Stimulated activated CD4-positive, alpha-beta T cell treated with anti-CD3 and anti-CD28 coated beads, TNF-alpha, amount 100 ng/mL, for 24 hours (primary cell): ENCODE data around the gene RUVBL2.
"Not testable (repeated sequence)": the region's sequence is repeated elsewhere in the genome, so short reads cannot be mapped to it uniquely, and the experiment has no call there.

ENCODE experiments used
- DNase-seq, 3 experiments: peaks; one replicate each; pipeline ENCODE4 v3.0.0-alpha.2; 2020; ENCODE audit warnings: low read depth in 3 of 3

RUVBL2 gene

DNA sequence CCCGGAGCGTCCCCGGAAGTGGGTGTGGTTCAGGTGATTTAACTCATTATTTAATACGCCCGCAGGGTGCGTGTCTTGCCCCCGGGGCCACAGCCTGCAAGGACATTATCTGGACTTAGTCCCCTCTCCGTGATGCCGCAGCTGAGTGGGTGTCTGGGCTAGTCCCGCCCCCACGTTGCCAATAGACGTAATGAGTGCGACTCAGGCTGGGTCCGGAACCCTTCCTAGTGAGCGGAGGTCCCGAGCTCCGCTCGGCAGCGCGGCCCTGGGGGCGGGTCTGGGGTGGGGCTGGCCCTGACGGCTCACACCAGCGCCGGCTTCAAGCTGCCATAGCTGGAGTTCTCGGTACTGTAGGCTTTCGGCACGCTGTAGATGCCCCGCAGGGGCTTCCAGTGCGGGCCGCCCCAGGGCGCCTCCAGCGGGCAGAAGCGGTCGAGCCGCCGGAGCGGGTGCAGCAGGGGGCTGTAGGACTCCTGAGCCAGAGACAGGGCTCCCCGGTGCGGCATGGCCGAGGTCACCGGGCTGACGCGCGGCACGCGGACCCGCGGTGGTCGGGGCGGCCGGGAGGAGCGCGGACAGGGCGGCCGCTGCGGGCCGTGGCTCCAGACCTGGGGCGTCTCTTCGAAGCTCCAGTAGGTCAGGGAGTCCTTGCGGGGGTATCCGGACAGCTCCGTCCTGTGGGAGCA lies 24.1 kb downstream of the RUVBL2 start:
- peak; percentile 28 to 61 (median 29) for DNase-seq

DNA sequence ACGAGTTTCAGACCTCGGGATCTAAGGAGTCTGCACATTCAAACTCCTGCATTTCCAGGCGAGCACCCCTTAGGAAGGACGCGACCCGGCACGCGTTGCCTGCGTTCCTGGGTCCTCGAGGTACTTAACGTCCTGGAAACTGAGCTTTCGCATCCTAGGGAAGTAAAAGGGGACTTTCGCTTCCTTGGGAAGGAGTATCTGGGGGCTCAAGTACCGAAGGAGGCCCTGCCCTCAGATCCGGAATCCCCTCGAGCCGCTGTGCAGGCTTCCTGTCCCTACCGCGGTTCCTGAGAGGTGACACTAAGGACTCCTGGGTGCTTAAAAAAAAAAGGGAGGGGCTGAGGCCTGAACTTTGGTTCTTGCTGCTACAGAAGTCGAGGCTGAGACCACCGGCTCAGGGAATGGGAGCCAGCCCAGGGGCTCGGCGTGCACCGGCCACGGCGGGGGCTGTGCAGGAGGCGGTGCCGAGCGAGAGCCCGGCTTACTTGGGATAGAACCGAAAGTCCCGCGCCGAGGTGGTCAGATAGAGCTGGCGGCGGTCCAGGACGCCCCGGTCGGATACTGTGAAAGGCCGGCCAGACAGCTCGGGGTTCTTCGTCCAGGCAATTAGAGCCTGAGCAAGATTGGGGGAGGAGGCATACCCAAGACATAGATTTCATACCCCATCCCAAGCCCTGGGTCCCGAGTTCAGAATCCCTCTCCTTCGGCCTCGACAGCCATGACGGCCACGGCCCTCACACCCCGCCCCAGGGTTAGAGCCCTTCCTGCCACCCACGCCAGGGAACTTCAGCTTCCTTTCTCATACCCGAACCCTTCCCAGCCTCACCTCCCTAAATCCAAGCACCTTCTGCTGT lies 24.9 kb downstream of the RUVBL2 start:
- not testable (repeated sequence) for DNase-seq

DNA sequence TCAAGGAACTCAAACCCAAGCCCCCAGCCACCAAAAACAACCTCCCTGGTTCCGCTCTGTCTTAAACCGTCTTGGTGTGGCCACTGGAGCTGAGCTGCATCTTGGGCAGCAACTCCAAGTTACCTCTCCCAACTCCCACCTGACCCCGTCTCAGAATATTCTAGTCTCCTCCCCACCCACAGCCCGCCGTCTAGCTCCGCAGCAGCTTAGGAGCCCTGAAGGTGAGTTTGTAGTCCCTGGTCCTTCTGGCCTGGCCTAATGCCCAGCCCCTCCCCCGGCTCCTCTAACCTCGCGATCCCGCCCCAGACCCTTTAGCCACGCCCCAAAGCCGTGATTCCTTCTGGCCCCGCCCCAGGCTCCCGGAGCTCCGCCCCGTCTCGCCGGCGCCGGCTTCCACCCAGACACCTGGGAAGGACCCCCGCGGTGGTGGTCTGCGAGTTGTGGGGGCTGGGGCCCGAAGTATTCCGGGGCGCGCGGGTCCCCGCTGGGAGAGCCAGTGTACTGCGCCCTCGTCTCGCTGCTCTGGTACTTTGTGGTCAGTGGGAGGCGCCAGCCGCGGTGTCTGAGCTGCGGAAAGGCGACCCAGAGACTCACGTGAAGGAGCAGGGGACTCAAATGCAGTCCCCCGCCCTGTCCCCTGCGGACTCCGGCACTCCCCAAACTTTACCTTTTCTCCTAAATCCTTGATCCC lies 25.7 kb downstream of the RUVBL2 start:
- DNase-seq = peak in 2 of 3 experiments; percentile 40 to 67

DNA sequence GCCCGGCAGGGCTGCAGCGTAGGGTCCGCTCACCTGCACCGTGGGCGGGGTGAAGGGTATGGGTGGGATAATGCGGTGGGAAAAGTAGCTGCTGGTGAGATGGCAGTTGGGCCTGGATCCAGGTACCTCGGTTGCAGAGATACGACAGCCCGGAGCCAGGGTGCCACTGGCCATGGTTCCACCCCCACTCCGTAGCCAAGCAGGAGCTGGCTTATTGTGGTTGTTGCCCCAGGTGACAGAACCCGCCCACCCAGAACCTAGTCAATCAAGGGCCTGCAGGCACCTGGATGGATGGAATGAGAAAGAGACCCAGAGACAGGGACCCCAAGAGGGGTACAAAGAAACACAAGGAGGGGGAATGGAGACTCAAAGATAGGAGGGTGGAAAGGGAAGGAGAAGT lies 26.7 kb downstream of the RUVBL2 start:
- DNase-seq = no peak

DNA sequence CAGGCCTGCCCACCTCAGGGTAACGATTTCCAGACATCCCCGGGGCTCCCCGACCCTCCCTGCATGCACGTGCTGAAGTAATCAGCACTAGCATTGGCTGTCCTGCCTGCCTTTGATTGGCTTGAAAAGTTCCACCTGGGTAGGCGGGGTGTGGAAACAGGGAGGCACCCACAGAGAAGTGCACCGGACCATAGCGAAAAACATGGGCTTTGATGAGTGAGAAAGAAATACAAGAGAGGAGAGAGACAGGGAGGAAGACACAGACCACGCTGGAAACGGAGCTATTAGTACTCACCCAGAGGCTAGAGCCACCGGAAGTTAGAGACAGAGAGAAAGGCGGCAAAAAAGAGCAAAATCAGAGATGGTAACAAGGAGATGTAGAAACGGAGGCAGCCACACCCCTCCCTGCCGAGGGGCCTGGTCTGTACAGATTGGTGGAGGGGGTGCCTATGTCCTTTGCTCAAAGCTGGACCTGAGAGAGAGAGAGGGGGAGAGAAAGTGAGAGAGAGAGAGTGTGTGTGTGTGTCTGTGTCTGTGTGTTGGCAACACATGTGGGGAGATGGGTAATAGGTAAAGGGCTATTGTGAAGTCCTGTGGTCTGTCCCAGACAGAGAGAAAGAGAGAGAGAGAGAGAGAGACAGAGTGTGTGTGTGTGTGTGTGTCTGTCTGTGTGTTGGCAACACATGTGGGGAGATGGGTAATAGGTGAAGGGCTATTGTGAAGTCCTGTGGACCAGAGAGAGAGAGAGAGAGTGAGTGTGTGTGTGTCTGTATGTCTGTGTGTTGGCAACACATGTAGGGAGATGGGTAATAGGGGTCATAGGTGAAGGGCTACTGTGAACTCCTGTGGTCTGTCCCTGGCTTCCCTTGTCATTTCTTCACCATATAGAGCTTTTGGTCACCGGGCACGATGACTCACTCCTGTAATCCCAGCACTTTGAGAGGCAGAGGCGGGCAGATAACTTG lies 27.5 kb downstream of the RUVBL2 start:
- no peak for DNase-seq

DNA sequence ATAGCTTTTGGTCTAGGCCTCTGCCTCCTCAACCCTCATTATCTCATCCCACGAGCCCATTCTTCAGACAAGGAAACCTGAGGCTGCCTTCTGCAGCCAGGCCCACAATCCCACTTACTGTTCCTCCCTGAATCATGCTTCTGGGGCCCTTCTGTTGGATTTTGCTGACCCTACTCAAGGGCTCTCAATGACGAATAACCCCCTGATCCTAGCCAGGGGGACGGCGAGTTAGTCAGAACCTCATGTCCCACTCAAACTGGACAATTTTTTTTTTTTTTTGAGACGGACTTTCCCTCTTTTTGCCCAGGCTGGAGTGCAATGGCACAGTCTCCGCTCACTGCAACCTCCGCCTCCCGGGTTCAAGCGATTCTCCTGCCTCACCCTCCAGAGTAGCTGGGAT lies 28.4 kb downstream of the RUVBL2 start:
- DNase-seq = no peak

DNA sequence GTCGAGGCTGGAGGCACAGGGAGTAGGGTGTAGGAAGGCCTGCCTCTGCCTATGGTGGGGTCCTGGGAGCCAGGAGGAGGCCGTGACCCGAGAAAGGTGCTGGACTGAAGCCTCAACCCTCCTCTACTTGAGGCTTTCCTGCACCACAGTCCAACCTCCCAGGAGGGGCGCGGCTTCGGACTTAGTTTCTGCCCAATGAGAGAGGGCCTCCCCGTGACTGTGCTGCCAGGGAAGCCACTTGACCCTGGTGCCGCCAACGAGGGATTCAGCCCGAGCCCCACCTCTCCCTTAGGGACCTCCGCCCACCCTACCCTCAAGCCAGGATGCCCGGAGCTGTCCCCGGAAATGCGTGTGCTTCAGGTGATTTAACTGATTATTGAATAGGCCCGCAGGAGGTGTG lies 30.5 kb downstream of the RUVBL2 start, which contains the start of gene CGB3:
Gene CGB3, minus strand, starts transcription at position 101 of the 400 bp plus-strand sequence. CDS start 362 bp downstream, outside the sequence.
- not testable (repeated sequence) for DNase-seq

DNA sequence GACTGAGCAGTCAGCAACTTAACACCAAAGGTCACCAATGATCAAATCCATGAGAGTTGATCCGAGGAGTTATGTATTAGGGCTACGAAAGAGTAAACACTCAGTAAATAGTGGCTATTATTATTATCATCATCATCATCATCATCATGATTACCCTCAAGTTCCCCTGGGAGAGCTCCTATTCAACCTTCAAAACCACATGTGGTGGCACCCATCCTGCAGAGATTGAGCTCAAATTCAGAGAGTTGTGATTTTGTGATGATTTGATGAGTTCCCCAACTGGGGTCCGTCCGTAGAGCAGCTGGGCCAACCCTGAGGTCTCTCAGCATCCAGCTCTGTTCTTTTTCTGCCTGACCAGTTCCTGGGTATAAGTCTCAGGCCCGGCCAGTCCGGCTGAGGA lies 31.4 kb downstream of the RUVBL2 start:
- not testable (repeated sequence) for DNase-seq

DNA sequence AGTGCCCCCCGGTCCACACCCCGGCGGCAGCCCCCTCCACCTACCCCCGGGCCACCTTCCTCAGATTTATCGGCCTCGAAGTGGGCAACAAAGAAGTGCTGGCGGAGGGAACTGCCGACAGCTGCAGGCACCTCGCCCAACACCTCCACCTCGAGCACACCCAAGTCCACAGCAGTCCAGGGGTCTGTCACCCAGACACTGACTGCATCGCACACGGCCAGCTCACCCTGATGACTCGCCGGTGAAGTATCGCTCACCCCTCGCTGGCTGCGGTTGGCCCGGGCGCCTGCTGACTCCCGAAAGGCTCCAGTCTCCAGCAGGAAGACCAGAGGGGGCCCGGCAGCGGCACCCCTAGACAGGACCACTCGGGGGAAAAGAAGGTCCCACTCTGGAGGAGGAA lies 31.9 kb downstream of the RUVBL2 start:
- DNase-seq = not testable (repeated sequence)

DNA sequence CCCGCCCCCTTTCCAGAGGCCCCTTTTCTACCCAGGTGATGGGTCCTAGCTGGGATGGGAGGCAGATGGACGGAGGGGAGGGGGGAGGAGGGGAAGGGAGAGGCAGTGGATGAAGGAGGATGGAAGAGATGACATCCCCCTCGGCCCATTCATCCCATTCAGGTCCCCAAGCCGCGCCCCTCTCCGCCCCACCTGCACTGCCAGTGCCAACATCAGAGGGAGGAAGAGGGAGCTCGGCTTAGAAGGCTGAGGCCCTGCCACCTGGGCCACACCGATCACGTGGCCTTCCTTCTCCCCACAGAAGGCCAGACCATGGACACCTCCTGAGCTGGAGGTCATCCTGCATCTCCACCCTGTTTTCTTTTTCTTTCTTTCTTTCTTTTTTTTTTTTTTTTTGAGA lies 35.0 kb downstream of the RUVBL2 start:
- not testable (repeated sequence) for DNase-seq

DNA sequence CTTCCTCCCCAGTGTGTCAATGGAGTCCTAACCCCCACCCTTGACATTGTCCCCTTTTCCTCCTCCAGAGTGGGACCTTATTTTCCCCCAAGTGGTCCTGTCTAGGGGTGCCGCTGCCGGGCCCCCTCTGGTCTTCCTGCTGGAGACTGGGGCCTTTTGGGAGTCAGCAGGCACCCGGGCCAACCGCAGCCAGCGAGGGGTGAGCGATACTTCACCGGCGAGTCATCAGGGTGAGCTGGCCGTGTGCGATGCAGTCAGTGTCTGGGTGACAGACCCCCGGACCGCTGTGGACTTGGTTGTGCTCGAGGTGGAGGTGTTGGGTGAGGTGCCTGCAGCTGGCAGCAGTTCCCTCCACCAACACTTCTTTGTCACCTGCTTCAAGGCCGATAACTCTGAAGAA lies 36.1 kb downstream of the RUVBL2 start:
- DNase-seq = not testable (repeated sequence)

DNA sequence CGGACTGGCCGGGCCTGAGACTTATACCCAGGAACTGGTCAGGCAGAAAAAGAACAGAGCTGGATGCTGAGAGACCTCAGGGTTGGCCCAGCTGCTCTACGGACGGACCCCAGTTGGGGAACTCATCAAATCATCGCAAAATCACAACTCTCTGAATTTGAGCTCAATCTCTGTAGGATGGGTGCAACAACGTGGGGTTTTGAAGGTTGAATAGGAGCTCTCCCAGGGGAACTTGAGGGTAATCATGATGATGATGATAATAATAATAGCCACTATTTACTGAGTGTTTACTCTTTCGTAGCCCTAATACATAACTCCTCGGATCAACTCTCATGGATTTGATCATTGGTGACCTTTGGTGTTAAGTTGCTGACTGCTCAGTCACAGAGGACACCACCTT lies 36.6 kb downstream of the RUVBL2 start:
- not testable (repeated sequence) for DNase-seq

DNA sequence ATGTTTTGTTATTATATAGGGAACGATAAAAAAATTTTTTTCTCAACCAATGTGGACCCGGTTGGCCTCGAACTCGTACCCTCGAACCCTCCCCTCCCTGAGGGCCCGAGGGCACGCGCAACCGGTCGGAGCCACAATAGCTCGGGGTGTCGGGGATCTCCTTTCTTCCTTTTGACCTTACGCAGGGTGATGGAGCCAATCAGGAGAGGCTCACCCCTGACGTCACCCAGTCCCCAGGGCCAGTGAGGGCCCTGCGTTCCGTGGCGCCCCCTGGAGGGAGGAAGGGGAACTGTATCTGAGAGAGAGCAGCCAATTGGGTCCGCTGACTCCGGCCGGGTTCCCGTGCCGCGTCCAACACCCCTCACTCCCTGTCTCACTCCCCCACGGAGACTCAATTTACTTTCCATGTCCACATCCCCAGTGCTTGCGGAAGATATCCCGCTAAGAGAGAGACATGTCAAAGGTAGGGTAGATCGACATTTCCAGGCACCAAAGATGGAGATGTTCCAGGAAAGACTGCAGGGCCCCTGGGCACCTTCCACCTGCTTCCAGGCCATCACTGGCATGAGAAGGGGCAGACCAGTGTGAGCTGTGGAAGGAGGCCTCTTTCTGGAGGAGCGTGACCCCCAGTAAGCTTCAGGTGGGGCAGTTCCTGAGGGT lies 38.1 kb downstream of the RUVBL2 start, which contains the start of gene CGB2:
Gene CGB2, plus strand, starts transcription at position 249 of the 660 bp plus-strand sequence. Its CDS starts 206 bp downstream, at position 455.
- DNase-seq = peak in 2 of 3 experiments; percentile 27 to 77

DNA sequence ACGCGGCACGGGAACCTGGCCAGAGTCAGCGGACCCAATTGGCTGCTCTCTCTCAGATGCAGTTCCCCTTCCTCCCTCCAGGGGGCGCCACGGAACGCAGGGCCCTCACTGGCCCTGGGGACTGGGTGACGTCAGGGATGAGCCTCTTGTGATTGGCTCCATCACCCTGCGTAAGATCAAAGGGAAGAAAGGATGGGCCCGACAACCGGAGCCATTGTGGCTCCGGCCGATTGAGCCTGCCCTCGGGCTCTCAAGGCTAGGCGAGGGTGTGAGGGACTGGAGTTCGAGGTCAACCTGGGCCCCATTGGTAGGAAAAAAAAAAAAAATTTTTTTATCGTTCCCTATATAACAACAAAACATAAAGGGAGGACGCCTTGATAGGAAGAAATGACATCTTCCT lies 43.1 kb downstream of the RUVBL2 start, which contains the start of gene CGB1:
Gene CGB1, minus strand, starts transcription at position 81 of the 400 bp plus-strand sequence. CDS start 184 bp downstream, outside the sequence.
- peak in 1 of 3 experiments; percentile 53 for DNase-seq

DNA sequence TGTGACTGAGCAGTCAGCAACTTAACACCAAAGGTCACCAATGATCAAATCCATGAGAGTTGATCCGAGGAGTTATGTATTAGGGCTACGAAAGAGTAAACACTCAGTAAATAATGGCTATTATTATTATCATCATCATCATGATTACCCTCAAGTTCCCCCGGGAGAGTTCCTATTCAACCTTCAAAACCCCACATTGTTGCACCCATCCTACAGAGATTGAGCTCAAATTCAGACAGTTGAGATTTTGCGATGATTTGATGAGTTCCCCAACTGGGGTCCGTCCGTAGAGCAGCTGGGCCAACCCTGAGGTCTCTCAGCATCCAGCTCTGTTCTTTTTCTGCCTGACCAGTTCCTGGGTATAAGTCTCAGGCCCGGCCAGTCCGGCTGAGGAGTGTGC lies 44.4 kb downstream of the RUVBL2 start:
- not testable (repeated sequence) for DNase-seq

DNA sequence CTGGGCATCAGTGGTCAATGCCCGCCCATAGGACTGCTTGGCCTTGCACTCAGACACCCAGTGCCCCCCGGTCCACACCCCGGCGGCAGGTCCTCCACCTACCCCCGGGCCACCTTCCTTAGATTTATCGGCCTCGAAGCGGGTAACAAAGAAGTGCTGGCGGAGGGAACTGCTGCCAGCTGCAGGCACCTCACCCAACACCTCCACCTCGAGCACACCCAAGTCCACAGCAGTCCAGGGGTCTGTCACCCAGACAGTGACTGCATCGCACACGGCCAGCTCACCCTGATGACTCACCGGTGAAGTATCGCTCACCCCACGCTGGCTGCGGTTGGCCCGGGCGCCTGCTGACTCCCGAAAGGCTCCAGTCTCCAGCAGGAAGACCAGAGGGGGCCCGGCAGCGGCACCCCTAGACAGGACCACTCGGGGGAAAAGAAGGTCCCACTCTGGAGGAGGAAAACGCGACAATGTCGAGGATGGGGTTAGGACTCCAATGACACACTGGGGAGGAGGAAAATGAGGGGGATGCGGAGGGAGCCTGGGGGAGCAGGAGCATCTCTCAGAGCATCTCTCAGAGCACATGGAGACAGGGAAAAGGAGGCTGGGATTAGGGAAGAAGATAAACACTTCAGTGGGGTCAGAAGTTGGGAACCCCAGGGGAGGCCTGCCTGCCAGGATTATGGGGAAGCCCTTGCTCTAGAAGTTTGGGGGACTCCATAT lies 45.0 kb downstream of the RUVBL2 start:
- DNase-seq = not testable (repeated sequence)

DNA sequence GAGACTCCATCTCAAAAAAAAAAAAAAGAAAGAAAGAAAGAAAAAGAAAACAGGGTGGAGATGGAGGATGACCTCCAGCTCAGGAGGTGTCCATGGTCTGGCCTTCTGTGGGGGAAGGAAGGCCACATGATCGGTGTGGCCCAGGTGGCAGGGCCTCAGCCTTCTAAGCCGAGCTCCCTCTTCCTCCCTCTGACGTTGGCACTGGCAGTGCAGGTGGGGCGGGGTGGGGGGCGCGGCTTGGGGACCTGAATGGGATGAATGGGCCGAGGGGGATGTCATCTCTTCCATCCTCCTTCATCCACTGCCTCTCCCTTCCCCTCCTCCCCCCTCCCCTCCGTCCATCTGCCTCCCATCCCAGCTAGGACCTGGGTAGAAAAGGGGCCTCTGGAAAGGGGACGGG lies 46.0 kb downstream of the RUVBL2 start:
- not testable (repeated sequence) for DNase-seq

DNA sequence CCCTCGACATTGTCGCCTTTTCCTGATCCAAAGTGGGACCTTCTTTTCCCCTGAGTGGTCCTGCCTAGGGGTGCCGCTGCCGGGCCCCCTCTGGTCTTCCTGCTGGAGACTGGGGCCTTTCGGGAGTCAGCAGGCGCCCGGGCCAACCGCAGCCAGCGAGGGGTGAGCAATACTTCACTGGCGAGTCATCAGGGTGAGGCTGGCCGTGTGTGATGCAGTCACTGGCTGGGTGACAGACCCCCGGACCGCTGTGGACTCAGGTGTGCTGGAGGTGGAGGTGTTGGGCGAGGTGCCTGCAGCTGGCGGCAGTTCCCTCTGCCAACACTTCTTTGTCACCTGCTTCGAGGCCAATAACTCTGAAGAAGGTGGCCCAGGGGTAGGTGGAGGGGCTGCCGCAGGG lies 48.5 kb downstream of the RUVBL2 start:
- DNase-seq = no peak

DNA sequence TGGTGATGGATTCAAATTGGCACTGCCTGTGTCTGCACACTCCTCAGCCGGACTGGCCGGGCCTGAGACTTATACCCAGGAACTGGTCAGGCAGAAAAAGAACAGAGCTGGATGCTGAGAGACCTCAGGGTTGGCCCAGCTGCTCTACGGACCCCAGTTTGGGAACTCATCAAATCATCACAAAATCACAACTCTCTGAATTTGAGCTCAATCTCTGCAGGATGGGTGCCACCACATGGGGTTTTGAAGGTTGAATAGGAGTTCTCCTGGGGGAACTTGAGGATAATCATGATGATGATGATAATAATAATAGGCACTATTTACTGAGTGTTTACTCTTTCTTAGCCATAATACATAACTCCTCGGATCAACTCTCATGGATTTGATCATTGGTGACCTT lies 49.0 kb downstream of the RUVBL2 start:
- not testable (repeated sequence) for DNase-seq
